BE2C (cell line): Measurements from ENCODE around the gene TNS3.

Experiments
- DNase-seq: peaks from one replicate; pipeline ENCODE4 v3.0.0-alpha.2; 2020
- H3K27me3 ChIP-seq: fragments of 250-450 bp; sonication (Bioruptor Pico); 2 replicates; pipeline ENCODE4 v1.5.1; 2020; ENCODE audit warnings: mild to moderate bottlenecking
- H3K36me3 ChIP-seq: fragments of 250-450 bp; sonication (Bioruptor Pico); 2 replicates; pipeline ENCODE4 v1.5.1; 2020; ENCODE audit warnings: mild to moderate bottlenecking
- H3K4me1 ChIP-seq: fragments of 250-450 bp; sonication (Bioruptor Pico); 2 replicates; pipeline ENCODE4 v1.5.1; 2020
- H3K4me3 ChIP-seq: 2 replicates; pipeline ENCODE4 v1.5.1; 2011; ENCODE audit warnings: low read depth, low read length
- H3K9me3 ChIP-seq: fragments of 250-450 bp; sonication (Bioruptor Pico); 2 replicates; pipeline ENCODE4 v1.5.1; 2020
- CTCF ChIP-seq: IDR thresholded peaks from 2 replicates; pipeline ENCODE4 v1.5.1; 2012; ENCODE audit warnings: mild to moderate bottlenecking, low read depth, low read length

TNS3 gene

GRCh38 chr7:47362984-47363383 is 218.9 kb downstream of the TNS3 start:
- no peak for DNase-seq
- Histone ChIP-seq H3K4me3 (no peak overlapping the region), H3K27me3 (no peaks in the 10 kb centered on the region), H3K36me3 (no peaks in the 10 kb centered on the region), H3K9me3 (no peaks in the 10 kb centered on the region), H3K4me1 (no peaks in the 10 kb centered on the region)
- no peak for TF ChIP-seq CTCF

- Histone ChIP-seq H3K27me3 (no peaks in the 10 kb centered on the region), H3K9me3 (no peaks in the 10 kb centered on the region), H3K36me3 (no peaks in the 10 kb centered on the region), H3K4me3 (no peak overlapping the region), H3K4me1 (no peaks in the 10 kb centered on the region)
- no peak for TF ChIP-seq CTCF
- no peak for DNase-seq
Measured at GRCh38 chr7:47361746-47362215, 220.1 kb downstream of the TNS3 start.

GRCh38 chr7:47361236-47361635 is 220.7 kb downstream of the TNS3 start:
- no peak for DNase-seq
- Histone ChIP-seq H3K4me1 (no peaks in the 10 kb centered on the region), H3K4me3 (no peak overlapping the region), H3K27me3 (no peaks in the 10 kb centered on the region), H3K36me3 (no peaks in the 10 kb centered on the region), H3K9me3 (no peaks in the 10 kb centered on the region)
- TF ChIP-seq CTCF = no peak

GRCh38 chr7:47360301-47360900 is 221.5 kb downstream of the TNS3 start:
- DNase-seq = no peak

GRCh38 chr7:47358944-47359588 is 222.8 kb downstream of the TNS3 start:
- Histone ChIP-seq H3K27me3 (no peaks in the 10 kb centered on the region), H3K4me1 (no peaks in the 10 kb centered on the region), H3K4me3 (no peak overlapping the region), H3K36me3 (no peaks in the 10 kb centered on the region), H3K9me3 (no peaks in the 10 kb centered on the region)
- DNase-seq = no peak
- no peak for TF ChIP-seq CTCF

More at GRCh38 chr7:47360301-47360900, 221.5 kb downstream of the TNS3 start:
- H3K27me3 ChIP-seq = no peaks in the 10 kb centered on the region
- H3K36me3 ChIP-seq = no peaks in the 10 kb centered on the region
- TF ChIP-seq CTCF = no peak
- H3K4me1 ChIP-seq = no peaks in the 10 kb centered on the region
- H3K4me3 ChIP-seq = no peak overlapping the region
- no peaks in the 10 kb centered on the region for H3K9me3 ChIP-seq

- Histone ChIP-seq H3K4me1 (no peaks in the 10 kb centered on the region), H3K9me3 (no peaks in the 10 kb centered on the region), H3K36me3 (no peaks in the 10 kb centered on the region), H3K27me3 (no peaks in the 10 kb centered on the region), H3K4me3 (no peak overlapping the region)
- TF ChIP-seq CTCF = no peak
- no peak for DNase-seq
Measured at GRCh38 chr7:47358357-47358756, 223.6 kb downstream of the TNS3 start.
